OCI-LY3 (cell line): ENCODE data around the gene CCDC24.

ENCODE experiments used
- EZH2phosphoT487 ChIP-seq: fragments of 200-600 bp; shearing (Covaris generic); IDR thresholded peaks from 2 replicates; pipeline ENCODE4 v1.6.1; 2018; ENCODE audit warnings: antibody characterized with exemption, mixed run types, low read depth
- TF ChIP-seq, protein P1 (sequence below): fragments of 200-600, 300-600 bp; sonication (generic); IDR thresholded peaks from 2 replicates; pipeline ENCODE4 v1.5.1; 2014; ENCODE audit warnings: antibody characterized with exemption, low read length, low read depth

DNA sequence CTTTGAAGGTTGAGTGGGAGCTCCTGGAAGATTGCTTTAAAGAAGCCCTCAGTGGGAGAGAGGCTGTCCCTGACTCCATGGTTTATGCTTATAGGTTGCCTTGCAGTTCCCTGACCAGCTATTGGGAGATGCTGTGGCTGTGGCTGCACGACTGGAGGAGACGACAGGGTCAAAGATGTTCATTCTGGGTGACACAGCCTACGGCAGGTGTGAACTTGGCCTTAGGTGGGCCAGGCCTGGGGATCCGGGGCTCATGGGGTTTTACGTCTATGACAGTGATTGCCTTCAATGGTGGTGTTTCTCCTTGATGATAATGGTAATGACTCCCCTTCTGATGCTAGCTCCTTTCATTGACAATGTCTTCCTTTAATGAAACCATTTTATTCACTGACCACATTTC lies 20.9 kb upstream of the CCDC24 start:
- TF ChIP-seq, protein P1, sequence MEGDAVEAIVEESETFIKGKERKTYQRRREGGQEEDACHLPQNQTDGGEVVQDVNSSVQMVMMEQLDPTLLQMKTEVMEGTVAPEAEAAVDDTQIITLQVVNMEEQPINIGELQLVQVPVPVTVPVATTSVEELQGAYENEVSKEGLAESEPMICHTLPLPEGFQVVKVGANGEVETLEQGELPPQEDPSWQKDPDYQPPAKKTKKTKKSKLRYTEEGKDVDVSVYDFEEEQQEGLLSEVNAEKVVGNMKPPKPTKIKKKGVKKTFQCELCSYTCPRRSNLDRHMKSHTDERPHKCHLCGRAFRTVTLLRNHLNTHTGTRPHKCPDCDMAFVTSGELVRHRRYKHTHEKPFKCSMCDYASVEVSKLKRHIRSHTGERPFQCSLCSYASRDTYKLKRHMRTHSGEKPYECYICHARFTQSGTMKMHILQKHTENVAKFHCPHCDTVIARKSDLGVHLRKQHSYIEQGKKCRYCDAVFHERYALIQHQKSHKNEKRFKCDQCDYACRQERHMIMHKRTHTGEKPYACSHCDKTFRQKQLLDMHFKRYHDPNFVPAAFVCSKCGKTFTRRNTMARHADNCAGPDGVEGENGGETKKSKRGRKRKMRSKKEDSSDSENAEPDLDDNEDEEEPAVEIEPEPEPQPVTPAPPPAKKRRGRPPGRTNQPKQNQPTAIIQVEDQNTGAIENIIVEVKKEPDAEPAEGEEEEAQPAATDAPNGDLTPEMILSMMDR = no peak
- no peak for TF ChIP-seq EZH2phosphoT487
